Right lung (tissue), 5 donors: ENCODE data around the gene WNT5A. TPM values are rescaled to one million over a fixed set of nuclear protein-coding genes. Genes with fewer than 3 reads are reported as not detected.
"Not testable (repeated sequence)": the region's sequence is repeated elsewhere in the genome, so short reads cannot be mapped to it uniquely, and the experiment has no call there.

Source experiments
- DNase-seq, 2 donors: peaks; one replicate each; pipeline ENCODE4 v3.0.0-alpha.2; 2013
- polyA plus RNA-seq, 5 donors: library from polyadenylated mRNA; unstranded; fragments of 120-200 nt; gene quantifications; one replicate each; pipeline versions ENCODE4 v1.2.1 to v1.2.3, GENCODE V29; 2013; ENCODE audit warnings: inconsistent platforms in 1 of 5, low replicate concordance in 1 of 5; ENCODE audit not compliant: insufficient read length in 5 of 5, insufficient read depth in 1 of 5

Gene WNT5A
- polyA plus RNA-seq, 5 donors = 14.0 to 32.6 (median 15.4) TPM

DNA sequence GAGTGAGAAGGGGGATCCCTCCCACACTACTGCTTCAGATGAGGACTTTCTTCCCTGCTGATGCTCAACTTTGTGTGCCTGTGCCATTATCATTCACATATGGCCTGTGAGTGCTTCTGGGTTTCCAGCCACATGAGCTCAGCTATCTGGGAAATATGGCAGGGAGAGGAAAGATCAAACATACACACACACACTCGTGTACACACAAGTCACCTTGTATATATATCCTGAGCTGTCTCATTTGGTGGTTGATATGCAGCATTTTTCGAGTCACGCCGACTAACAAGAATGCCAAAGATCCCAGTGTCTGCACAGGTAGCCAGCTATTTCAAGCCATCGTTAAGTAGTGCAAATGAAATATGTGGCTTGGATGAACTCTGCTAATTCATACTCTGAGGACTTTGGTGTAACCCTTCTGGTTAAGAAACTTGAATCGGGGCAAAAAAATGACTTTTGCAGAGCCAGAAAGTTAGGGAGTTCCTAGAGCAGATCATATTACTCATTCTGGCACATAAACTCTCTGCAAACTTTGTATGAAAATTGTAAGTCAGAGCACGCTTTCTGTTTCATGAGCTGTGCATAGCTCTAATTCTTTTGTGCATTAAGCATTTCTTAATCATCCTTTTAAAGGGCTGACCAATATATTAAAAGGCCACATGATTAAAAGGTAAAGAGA, 24.9 kb upstream of the WNT5A start:
- DNase-seq = no peak

DNA sequence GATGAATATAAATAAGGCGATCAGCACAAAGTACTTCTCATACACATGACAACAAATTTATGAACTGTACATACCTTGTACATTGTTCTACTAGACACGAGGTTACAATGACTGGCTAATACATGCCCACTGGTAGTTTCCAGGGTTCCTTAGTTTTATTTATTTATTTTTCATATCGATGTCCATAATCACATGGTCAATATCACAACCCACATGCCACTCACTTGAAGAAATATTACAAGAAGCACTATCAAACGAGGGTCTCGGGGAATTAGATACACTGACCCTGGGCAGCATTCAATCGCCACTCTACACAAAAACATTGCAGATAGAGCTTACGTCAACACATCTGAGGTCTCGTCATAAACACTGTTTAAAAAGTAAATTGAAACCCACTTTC, 21.2 kb upstream of the WNT5A start:
- DNase-seq = no peak

DNA sequence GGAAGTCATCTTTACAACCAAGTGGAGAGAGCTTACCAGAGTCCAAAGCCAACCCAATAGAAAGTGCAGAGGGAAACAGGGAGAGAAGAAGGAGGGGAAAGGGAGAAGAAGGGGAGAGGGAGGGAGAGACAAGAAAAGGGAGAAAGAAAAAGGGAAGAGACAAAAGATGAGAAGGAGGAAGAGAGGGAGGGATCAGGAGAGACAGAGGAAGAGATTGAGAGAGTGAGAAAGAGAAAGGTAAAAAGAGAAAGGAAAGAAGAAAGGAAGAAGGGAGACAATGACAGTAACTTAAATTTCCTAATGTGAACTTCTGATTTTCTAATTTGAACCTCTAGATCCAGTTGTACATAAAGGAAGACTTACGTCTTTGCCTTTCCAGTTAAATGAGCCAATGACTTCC, 20.7 kb upstream of the WNT5A start:
- DNase-seq = no peak

DNA sequence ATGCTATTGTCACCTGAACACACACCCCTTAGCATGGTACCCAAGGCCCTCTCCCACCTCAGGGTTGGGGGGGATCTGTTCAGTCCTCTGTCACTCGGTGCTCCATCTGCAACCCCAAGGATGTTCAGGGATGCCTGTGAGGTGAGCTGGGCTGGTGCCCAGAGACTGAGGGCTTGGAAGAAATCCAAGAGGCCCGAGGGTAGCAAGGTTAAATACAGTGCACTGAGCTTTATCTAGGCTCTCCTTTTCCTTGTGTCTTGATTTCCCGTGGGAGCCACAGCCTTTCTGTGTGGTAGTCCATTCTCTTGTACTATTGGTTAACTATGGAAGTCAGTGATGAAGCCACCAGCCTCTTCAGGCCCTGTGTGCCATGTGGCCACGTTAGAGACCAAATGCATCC, 18.7 kb upstream of the WNT5A start:
- no peak for DNase-seq

DNA sequence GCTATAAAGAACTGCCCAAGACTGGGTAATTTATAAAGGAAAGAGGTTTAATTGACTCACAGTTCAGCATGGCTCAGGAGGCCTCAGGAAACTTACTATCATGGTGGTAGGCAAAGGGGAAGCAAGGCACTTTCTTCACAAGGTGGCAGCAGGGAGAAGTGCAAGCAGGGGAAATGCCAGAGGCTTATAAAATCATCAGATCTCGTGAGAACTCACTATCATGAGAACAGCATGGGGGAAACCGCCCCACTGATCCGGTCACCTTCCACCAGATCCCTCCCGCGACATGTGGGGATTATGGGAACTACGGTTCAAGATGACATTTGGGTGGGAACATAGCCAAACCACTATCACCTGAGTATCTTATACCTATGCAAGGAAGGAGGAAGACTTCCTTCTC, 18.0 kb upstream of the WNT5A start:
- DNase-seq = not testable (repeated sequence)

DNA sequence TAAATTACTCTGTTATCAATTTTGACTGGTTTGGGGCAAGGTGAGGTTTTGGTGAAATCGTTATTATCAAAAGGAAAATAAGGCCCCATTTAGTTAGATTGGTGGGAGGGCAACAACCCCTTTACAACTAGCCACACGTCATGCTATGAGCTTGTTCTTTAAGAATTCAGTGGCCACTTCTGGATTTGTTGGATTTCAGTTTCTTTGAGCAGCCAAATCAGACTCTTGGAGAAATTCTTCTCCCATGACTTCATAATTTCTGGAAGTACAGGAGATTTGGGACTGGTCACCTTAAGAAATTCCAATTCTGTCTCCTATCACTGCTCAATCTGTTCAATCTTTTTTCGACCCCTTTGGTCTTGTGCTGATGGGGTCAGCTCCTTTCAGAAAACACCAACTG, 14.8 kb upstream of the WNT5A start:
- no peak for DNase-seq

DNA sequence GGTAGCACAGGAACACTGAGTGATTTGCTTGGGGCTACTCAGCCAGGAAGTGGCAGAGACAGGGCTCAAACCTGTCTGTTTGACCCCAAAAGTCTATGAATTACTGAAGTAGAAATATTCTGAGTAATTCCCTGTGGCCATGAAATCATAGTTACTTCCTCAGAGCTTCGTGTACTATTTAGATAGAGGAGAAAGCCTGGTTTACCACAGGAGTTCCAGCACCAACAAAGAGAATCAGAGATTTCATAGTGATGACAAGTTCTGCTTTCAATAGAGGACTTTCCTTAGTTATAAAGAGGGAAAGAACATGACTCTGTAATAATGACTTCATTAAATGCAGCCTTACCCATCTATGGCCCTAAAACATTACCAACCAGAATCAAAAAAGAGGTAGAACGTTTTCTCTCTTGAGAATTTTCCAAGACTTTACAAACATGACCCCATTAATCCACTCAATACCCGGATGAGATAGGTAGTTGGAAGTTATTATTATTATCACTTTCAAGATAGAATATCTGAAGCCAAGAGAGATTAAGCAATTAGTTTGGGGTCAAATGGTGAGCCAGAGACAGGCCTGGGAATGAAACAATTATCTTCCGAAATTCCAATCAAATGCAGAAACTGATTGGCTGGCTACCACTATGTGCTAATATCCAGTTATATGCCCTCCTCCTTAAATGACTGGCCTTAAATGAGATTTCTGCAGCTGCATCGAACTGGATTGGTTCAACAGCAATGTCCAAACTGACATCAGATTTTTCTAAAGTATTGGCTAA, 13.6 kb upstream of the WNT5A start:
- no peak for DNase-seq

DNA sequence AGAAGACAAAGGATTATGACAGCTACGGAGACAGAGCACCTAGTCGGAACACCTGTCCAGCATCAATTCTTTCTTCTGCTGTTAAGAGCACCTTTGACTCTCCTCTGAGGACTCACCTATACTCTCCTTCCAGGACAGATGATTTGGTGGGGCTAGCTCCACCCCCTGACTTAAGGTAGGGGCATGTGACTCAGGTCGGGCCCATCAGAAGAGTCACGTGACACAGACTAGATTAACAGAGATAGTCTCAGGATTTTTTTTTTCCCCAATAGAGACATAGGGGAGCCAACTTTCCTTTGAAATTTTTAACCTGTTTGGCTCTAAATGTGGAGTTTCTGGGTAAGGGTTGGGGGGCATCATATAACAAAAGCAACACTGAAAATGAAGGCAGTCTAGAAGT, 11.4 kb upstream of the WNT5A start:
- DNase-seq = no peak

DNA sequence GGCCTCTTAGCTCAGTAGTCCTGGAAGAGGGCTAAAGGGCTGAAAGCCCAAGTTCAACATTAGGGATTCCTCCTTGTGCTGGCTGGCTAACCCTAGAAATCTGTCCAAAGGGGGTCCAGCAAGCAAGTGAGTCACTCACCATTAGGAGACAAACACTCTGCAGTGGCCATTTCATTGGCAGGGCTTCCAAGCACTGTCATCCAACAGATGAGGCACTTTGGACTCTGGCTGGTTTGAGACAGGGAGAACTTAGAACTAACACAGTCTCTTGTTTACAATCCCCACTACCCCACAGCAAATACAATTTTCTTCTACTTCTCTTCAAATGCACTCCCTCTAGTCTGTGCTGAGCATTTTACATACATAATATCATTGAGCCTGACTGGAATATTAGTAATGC, 10.1 kb upstream of the WNT5A start:
- no peak for DNase-seq

DNA sequence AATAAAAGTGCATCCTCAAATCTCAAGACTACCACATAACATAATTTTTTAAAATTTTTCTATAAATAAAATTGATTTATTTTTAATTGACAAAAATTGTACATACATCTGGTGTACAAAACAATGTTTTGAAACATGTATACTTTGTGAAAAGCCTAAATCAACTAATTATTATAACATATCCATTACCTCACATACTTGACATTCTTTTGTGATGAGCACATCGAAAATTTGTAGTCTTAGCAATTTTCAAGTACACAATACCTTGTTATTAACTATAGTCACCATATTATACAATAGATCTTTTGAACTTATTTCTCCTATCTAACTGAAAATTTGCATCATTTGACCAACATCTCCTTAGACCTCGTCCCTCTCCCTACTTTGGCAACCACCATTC, 7.9 kb upstream of the WNT5A start:
- DNase-seq = no peak

DNA sequence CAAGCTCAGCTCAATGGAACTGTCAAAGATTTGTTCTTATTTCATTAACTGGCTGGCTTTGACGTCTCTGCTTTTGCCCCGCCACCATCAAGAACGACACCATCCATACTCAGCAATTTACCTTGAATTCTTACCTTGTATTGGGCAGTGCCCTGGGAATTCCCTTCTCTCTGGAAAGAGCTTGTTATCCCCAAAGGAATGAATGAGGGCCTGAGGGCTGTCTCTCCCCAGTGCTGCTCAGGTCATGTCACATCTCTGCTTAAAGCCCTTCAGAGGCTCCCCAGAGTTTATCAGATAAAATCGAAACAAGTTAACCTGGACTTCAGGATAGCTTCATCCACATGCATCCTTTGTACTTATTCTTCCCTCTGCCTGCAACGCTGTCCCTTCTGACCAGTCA, 5.9 kb upstream of the WNT5A start:
- DNase-seq = no peak

DNA sequence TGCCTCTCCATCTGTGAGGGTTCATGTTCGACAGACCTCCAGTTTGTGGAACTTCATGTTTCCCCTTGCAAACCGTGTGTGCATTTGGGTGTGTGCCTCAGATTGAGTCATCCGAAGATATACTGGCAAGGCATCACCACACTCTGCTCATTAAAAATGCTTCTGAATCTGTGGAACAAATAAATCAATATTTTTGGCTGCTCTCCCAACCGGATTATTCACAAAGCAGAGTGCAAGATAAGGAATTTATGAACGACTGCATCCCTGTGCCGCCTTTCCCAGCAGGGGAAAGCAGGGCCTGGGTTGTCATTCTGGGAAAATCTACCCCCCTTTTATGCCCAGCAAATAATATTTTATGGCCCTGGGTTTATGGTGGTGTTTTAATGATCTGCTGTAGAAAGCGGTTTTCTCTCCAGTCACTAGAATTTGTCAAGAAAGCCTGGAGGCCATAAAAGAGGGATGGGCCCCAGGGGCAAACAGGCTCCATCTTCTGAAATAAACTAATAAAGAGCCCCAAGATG, 4.2 kb upstream of the WNT5A start:
- DNase-seq = no peak

DNA sequence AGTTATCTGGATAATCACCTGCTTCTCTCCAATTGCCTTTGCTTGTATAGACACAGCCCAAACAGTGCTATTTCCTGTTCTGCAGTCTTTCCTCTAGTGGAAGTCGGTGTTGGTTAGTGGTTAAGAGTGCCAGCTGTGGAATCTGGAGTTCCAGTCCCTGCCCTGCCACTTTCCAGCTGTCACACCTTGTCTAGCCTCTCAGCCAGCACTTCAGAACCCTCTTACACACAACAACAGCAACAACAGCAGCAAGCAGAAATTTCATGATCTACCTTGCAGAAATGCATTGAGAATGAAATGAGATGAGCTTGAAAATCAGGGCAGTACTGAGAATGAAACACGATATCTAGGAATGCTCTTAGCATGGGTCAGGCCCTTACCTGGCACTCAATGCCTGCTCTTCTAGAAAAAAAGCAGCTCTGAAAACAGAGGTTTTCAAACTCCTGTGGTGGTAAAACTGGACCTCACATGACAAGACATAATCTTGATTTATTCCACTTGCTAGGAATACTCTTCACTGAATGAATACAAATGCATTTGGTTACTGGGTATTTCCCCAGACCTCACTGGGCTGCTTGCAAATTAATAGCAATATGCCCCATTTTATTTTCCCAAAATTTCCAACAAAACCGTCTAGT, 3.3 kb upstream of the WNT5A start:
- DNase-seq = no peak

DNA sequence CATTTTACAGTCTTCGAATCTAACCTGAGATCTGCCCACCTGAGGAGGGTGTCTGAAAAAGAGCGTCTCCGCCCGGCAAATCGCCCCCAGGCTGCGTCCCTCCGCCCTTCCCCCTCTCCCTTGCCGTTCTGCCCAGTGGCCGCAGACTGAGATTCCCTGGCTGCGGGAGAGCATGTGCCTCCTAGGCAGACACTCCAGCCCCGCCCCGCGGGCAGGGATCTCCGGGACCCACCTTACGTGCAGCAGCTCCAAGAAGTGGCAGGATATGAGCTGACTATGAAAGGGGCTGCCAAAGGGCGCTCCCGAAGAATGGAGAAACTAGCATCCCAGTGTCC, 2.7 kb upstream of the WNT5A start:
- no peak for DNase-seq

DNA sequence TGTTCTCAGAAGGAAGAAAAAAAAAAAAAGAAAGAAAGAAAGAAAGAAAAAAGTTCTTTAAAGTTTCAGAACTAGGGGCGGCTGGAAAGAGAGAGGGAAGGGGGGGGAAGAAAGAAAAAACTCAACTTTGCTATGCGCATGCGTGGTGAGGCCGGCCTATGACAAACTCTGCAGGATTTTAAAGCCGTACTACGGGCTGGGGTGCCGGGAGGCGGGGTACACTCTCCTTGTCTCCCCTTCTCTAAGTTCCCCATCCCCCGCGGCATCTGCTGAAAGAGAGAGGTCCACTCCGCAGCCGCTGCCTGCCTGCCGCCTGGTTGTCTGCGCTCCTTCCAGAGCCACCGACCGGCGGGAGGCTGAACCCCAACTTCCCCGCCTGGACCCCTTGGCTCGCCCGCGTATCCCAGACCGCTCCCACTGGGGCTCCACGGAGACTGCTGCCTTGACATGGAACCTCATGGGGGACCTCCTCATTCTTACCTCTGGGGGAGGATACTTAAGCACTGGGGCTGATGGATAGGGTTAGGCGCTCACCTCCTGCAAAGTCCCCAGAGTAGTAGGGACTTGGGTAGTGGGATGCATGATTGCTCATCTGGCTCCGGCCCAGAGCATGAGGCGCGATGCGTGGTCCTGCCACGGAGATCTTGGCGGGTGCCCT, 1.4 kb upstream of the WNT5A start:
- peak; percentile 74 to 75 for DNase-seq

DNA sequence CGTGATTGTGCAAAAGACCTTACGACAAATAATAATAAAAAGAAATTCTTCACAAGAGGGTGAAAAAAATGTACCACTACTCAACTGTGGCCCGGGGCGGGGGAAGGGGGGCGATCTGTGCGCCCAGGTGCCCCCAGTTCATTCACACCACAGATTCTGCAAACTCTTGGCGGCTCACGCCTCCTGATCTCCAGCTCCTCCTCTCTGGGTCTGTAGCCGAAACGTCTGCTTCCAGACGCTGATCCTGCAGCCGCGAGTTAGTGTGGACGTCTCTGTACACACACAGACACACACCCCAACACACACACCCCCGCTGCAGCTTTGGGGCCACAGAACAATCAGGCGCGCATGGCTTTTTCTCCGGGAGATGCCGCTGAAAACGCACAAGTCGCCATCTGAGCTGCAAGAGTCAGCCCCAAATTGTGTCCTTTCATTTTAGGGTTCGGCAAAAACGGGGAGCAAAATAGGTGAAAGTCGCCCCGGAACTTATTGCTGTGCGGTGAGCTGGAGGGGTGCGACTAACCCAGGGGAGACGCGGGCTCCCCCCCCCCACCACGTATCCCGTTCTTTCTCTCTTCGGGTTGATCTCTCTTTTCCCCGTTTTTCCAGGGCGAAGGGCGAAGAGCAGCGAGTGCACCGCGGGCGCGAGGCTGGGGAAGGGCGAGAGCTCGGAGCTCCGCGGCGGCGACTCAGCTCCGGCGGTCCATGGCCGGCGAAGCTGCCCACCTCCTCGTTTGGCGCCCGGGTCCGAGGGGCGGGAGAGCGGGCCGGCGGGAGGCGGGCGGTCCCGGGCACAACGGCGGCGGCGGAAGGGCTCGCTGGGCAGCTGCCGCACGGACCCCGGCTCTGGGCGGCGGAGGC, 505 bp upstream of the WNT5A start:
- DNase-seq = peak in 1 of 2 donors; percentile 40

DNA sequence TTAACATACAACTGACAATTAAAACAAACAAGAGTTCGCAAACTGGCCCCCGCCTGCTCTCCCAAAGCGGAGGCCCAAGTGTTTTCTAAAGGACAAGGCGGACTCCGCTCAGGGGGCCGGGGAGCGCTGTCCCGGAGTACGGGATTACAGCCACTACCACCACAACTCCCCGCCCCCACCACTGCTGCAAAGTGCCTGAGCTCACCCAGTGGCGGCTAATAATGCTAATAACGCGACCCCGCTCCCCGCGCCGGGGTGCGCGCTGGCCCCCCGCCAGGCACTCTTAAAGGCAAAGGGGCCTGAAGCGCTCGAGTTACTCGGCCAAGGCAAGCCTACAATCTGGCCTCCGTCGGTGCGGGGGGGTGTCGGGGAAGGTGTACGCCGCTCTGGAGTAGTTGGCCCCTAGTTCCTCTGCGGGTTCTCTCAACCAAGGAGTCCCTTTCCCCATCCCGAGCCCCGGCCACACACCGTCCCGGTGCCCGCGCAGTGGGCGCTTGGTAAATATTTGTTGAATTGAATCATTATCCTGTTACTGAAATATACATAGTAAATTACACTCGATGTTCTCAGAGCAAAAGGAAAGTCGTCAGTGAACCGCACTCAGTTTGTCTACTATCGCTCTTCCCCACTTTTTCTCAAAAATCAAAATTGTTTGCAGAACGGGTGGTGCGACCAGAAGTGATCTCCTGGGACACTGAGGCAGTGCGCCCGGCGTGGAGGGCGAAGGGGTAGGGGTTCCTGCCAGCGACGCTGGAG, 827 bp downstream of the WNT5A start:
- DNase-seq = peak; percentile 42 to 66

DNA sequence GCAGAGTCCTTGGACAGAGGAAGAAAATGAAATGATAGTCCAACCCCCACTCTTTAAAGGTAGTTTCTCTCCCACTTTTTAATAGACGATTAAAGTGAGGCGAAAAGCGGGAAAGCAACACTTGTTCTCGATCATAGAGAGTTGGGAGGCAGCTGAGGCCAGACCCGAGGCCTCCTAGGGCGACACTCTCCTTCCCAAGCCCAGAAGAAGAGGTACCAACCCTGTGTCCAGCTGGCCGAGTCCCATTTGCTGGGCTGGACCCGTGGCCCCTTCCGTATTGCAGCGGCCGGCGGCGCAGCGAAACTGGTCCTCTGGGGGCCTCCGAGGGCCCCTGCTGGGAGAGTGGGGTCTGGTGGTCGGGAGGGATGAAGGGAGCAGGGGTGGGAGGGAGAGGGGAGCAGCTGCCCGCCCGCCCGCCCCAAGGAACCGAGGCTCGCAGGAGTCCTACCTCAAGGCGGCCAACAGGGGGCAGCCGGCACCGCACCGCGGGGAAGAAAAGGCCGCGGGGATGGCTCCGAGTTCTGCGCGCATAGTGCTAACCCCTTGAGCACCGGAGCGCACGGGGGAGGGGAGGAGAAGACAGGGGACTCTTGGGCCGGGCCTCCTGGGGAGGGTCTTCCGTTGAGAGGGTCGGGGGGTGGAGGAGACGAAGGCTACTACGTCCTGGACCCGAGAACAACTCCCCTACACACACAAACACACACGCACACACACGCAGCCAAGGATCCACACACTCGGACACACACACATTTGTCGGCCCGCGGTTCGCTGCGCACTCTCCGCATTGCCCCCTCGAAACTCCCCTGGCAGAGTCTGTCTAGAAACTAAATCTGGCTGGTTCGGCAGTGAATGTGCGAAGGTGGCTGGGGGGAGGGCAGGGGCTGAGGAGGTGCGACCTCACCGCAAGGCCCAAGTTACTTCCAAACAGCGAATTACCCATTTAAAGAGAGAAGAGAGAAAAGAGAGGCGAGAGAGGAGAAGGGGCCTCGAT, 2.0 kb downstream of the WNT5A start:
- peak; percentile 77 to 78 for DNase-seq

DNA sequence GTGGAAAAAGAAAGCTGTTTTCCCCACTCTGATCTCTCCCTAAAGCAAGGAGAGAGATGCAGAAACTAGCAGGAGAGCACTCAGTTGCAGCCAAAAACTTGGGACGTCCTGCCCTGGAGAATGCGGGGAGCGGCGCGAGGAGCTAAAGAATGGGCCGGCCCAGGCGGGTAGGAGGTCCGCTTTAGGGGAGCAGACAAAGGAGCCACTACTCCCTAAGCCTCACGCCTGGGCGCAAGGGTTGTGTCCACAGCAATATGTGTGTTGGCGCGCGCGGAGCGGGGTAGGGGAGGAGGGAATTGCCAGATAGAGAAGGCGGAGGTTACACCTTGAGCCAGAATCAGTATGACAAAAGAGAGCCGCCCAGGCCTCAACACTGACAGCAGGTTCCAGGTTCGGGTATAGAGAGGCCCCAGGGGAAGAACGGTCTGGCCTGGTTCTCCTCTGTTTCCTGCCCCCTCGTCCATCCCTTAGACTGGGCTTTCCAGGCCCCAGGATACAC, 2.9 kb downstream of the WNT5A start:
- DNase-seq = no peak
